OCI-LY3 (cell line): ENCODE data around the gene WNT9A.

Experiments
- EZH2phosphoT487 ChIP-seq: fragments of 200-600 bp; shearing (Covaris generic); IDR thresholded peaks from 2 replicates; pipeline ENCODE4 v1.6.1; 2018; ENCODE audit warnings: antibody characterized with exemption, mixed run types, low read depth
- TF ChIP-seq, protein P1 (sequence below): fragments of 200-600, 300-600 bp; sonication (generic); IDR thresholded peaks from 2 replicates; pipeline ENCODE4 v1.5.1; 2014; ENCODE audit warnings: antibody characterized with exemption, low read length, low read depth

DNA sequence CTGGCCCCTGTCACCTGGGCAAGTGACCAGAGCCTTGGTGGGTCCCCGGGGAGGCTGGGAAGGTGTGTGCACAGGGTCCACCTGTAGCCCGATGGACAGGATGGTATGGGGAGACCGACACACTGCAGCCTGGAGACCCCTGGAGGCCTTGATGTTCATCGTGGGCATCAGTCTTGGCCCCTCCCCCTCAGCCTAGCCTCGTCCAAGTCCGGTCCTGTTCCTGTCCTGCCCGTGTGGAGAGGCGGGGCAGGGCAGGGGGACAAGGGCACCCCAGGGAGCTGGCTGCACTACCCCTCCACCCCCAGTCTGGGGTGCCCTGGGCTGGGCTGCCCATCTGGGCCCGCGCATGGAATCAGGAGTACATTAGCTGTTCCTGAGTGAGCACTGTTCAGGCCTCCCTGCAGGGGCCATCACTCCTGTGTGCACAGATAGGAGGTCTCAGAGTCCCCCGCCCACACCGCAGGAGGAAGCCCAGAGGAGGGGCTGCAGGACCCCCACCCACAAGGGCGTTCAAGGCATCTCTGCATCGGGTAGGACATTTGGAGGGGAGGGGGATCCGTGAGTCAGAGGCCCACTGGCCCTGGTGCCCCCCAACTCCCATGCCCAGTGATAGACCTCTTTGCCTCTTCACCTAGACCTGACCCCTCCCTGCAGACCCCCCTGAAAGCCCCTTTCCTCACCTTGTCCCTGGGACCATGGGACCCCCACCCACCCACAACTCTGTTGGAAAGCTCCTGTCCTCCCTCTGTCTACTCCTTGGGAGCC lies 63.2 kb downstream of the WNT9A start:
- TF ChIP-seq, protein P1, sequence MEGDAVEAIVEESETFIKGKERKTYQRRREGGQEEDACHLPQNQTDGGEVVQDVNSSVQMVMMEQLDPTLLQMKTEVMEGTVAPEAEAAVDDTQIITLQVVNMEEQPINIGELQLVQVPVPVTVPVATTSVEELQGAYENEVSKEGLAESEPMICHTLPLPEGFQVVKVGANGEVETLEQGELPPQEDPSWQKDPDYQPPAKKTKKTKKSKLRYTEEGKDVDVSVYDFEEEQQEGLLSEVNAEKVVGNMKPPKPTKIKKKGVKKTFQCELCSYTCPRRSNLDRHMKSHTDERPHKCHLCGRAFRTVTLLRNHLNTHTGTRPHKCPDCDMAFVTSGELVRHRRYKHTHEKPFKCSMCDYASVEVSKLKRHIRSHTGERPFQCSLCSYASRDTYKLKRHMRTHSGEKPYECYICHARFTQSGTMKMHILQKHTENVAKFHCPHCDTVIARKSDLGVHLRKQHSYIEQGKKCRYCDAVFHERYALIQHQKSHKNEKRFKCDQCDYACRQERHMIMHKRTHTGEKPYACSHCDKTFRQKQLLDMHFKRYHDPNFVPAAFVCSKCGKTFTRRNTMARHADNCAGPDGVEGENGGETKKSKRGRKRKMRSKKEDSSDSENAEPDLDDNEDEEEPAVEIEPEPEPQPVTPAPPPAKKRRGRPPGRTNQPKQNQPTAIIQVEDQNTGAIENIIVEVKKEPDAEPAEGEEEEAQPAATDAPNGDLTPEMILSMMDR = no peak
- TF ChIP-seq EZH2phosphoT487 = no peak
